ENCODE measurements around the gene PLA2G4B.

Gene PLA2G4B

GRCh38 chr15:41822471-41822870, 16.2 kb upstream of the PLA2G4B start:
- no peak overlapping the region for H3K4me3 ChIP-seq (replicated peaks; ENCODE audit: low read depth, low read length)
- no peak for TF ChIP-seq CTCF (IDR thresholded peaks at IDR 0.05; ENCODE audit: low read length, missing control alignments)
- DNase-seq (ENCODE audit: low read depth): no peak

DNA sequence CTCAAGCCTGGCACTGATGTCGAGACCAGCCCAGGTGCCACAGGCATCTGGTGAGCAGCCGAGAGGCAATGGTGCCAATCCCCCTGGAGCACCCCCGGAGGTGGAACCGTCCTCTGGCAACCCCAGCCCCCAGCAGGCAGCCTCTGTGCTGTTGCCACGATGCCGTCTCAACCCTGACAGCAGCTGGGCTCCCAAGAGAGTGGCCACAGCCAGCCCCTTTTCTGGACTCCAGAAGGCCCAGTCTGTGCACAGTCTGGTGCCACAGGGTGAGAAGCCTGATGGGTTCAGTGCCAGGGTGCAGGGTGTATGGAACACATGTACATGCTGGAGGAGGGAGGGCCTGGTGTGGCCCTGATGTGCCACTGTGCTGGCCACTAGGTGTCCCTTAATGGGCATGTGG, 15.7 kb upstream of the PLA2G4B start:
- no peak for TF ChIP-seq CTCF (IDR thresholded peaks at IDR 0.05; ENCODE audit: low read length, missing control alignments)
- H3K4me3 ChIP-seq (replicated peaks; ENCODE audit: low read depth, low read length): no peak overlapping the region
- no peak for DNase-seq (ENCODE audit: low read depth)

DNA sequence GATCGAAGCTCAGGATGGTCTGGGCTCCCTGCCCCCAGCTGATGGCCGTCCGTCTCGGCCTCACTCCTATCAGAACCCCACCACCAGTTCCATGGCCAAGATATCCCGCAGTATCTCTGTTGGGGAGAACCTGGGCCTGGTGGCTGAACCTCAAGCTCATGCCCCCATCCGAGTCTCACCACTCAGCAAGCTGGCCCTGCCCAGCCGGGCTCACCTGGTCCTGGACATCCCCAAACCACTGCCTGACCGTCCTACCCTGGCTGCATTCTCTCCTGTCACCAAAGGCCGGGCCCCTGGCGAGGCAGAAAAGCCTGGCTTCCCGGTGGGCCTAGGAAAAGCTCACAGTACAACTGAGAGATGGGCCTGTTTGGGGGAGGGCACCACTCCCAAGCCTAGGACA, 15.1 kb upstream of the PLA2G4B start:
- no peak for TF ChIP-seq CTCF (IDR thresholded peaks at IDR 0.05; ENCODE audit: low read length, missing control alignments)
- no peak for DNase-seq (ENCODE audit: low read depth)
- H3K4me3 ChIP-seq (replicated peaks; ENCODE audit: low read depth, low read length): no peak overlapping the region

DNA sequence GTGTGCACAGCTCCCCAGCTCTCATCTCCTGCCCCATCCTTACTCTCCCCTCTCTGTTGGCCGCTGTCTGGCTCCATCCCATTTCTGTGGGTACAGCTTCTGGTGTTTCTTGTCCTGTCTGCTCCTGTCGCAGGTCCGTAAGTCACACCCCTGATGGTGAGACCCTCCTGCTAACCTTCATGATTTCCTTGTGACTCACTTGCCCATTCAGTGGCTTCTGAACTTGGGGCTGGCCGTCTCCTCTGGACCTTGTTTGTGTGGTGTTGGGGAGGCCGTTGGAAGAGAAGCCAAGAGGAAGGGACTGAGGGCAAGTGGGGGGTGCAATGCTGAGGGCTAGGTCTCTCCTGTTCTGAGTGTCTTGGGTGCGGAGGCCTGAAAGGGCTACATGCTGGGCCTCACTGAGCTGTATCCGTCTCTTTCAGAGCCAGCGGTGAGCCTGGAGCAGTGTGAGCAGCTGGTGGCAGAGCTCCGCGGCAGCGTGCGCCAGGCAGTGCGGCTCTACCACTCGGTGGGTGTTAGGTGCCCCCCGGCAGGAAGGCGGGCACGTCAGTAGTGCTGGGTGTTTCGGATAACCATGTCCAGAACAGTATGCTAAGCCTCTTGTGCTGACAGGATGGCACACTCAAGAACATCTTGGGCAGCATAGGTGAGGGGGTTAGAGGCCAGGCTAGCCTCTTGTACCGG, 14.4 kb upstream of the PLA2G4B start:
- no peak for DNase-seq (ENCODE audit: low read depth)
- no peak overlapping the region for H3K4me3 ChIP-seq (replicated peaks; ENCODE audit: low read depth, low read length)
- no peak for TF ChIP-seq CTCF (IDR thresholded peaks at IDR 0.05; ENCODE audit: low read length, missing control alignments)

GRCh38 chr15:41825145-41825544, 13.5 kb upstream of the PLA2G4B start:
- no peak for DNase-seq (ENCODE audit: low read depth)
- H3K4me3 ChIP-seq (replicated peaks; ENCODE audit: low read depth, low read length): no peak overlapping the region
- no peak for TF ChIP-seq CTCF (IDR thresholded peaks at IDR 0.05; ENCODE audit: low read length, missing control alignments)

GRCh38 chr15:41825572-41826535, 12.8 kb upstream of the PLA2G4B start:
- no peak overlapping the region for H3K4me3 ChIP-seq (replicated peaks; ENCODE audit: low read depth, low read length)
- no peak for DNase-seq (ENCODE audit: low read depth)
- no peak for TF ChIP-seq CTCF (IDR thresholded peaks at IDR 0.05; ENCODE audit: low read length, missing control alignments)

Measured in fibroblast of pulmonary artery (primary cell).